Measurements from ENCODE around the gene KCNA10. TPM values are rescaled to one million over a fixed set of nuclear protein-coding genes. Genes with fewer than 3 reads are reported as not detected.

The KCNA10 gene
- total and polyA plus RNA-seq, 2 experiments from 2014 or later: not detected

- TF ChIP-seq ZNF462 (CRISPR knock-in tag; IDR thresholded peaks at IDR 0.05) (no peak), REST (IDR thresholded peaks at IDR 0.05; ENCODE audit: unreplicated experiment) (no peak), CREB1 (CRISPR knock-in tag; IDR thresholded peaks at IDR 0.05; ENCODE audit: low read depth) (no peak), ZNF331 (CRISPR knock-in tag; IDR thresholded peaks at IDR 0.05; ENCODE audit: low read depth) (no peak), ETS1 (IDR thresholded peaks at IDR 0.05) (no peak), JUNB (IDR thresholded peaks at IDR 0.05; ENCODE audit: unreplicated experiment) (no peak)
These were observed 28.1 kb downstream of the KCNA10 start (continued) for GRCh38 chr1:110490791-110491451.
